ENCODE results near the gene POLD3.

POLD3 gene

DNA sequence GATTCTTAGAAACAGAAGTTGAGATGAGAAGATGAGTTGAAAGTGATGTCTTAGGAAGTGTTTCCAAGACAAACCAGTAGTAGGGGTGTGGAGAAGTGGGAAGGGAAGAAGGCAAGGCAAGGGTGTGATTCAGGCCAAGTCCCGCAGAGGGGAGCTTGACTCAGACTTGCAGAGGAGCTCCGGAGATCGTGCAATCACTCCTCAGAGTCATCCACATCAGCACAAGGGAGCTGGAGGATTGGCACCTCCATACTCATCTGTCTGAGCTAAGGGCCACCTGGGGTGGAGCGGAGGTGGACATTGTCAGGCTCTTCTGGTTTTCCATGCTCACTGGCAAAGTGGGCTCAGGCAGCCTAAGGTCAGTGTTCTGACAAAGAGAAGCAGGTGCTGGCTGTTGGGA lies 94.4 kb downstream of the POLD3 start:
- no peak overlapping the region for H3K4me3 ChIP-seq (ENCODE audit: low read depth, low read length)
- TF ChIP-seq, protein P1, sequence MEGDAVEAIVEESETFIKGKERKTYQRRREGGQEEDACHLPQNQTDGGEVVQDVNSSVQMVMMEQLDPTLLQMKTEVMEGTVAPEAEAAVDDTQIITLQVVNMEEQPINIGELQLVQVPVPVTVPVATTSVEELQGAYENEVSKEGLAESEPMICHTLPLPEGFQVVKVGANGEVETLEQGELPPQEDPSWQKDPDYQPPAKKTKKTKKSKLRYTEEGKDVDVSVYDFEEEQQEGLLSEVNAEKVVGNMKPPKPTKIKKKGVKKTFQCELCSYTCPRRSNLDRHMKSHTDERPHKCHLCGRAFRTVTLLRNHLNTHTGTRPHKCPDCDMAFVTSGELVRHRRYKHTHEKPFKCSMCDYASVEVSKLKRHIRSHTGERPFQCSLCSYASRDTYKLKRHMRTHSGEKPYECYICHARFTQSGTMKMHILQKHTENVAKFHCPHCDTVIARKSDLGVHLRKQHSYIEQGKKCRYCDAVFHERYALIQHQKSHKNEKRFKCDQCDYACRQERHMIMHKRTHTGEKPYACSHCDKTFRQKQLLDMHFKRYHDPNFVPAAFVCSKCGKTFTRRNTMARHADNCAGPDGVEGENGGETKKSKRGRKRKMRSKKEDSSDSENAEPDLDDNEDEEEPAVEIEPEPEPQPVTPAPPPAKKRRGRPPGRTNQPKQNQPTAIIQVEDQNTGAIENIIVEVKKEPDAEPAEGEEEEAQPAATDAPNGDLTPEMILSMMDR (IDR thresholded peaks at IDR 0.05; ENCODE audit: insufficient read depth, low read length, missing control alignments), result no peak
- DNase-seq (ENCODE audit: low read depth, low spot score), result no peak
- POLR2A ChIA-PET, result interaction anchor here (1.1 to 1.4 kb wide), 2 partner anchors 9 to 14 kb away, joined by 3 to 4 read pairs; no protein-coding TSS in a partner anchor
- CTCF ChIA-PET, result interaction anchor here (1.0 to 9.0 kb wide), 9 partner anchors 9 to 77 kb away, joined by 3 to 119 read pairs (median 8); no protein-coding TSS in a partner anchor

DNA sequence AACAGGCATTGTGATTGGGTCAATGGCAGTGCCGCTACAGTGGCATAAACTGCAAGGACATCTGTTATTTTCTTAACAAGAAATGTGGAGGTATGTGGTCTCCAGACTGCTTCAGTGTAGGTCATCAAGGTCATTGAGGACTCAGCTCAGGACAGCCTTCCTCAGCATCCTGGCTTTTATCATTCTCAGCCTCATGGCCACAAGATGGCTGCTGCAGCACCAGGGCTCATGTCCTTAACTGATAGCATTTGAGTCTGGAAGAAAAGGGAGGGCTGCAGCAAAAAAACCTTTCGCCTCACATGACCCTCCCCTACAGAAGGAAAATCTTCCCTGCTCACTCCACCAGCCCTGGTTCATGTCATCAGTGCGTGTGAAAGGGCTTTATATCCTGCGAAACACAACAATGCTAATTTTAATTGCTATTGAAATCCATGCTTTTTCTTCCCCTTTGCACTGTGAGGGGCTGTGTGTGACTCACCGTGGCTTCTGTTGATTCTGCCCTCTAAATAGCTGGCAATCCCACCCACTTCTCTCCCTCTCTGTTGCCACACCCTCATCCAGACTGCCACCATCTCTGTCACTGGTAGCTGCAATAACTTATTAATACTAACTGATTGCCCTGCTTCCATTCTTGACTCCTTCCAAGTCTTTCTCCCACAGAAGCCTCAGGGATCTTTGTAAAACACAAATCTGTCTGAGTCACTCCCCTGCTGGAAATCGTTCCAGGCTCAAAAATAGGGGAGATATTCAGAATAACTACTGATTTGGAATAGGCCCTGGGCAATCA lies 95.0 kb downstream of the POLD3 start:
- no peak overlapping the region for H3K4me3 ChIP-seq (ENCODE audit: low read depth, low read length)
- DNase-seq (ENCODE audit: low read depth, low spot score), result no peak
- ChIA-PET POLR2A (interaction anchor here (1.1 to 1.4 kb wide), 2 partner anchors 9 to 15 kb away, joined by 3 to 4 read pairs; no protein-coding TSS in a partner anchor), CTCF (interaction anchor here (1.1 to 9.0 kb wide), 9 partner anchors 8 to 53 kb away, joined by 3 to 119 read pairs (median 8); no protein-coding TSS in a partner anchor)
- TF ChIP-seq, protein P1 (IDR thresholded peaks at IDR 0.05; ENCODE audit: insufficient read depth, low read length, missing control alignments), result no peak

DNA sequence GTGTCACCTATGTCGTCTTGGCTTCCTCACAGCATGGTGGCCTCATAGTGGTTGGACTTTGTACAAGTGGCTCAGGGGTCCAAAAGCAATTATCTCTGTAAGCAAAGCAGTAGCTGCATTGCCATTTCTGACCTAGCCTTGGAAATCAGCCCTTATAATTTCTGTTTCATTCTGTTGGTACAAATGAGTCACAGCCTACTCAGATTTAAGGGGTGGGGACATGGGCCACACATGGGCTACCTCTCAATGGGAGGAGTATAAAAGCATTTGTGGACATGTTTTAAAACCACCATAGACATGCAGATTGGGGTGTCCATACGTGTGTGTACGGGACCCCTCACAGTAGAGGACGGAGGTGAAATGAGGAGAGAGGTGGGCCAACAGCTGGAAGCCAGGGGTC lies 97.3 kb downstream of the POLD3 start:
- no peak overlapping the region for H3K4me3 ChIP-seq (ENCODE audit: low read depth, low read length)
- CTCF ChIA-PET, result interaction anchor here (1.0 to 9.0 kb wide), 4 partner anchors 10 to 78 kb away, joined by 3 to 119 read pairs (median 4); no protein-coding TSS in a partner anchor
- TF ChIP-seq, protein P1 (IDR thresholded peaks at IDR 0.05; ENCODE audit: insufficient read depth, low read length, missing control alignments), result no peak
- DNase-seq (ENCODE audit: low read depth, low spot score), result no peak
- POLR2A ChIA-PET, result no interaction called here

DNA sequence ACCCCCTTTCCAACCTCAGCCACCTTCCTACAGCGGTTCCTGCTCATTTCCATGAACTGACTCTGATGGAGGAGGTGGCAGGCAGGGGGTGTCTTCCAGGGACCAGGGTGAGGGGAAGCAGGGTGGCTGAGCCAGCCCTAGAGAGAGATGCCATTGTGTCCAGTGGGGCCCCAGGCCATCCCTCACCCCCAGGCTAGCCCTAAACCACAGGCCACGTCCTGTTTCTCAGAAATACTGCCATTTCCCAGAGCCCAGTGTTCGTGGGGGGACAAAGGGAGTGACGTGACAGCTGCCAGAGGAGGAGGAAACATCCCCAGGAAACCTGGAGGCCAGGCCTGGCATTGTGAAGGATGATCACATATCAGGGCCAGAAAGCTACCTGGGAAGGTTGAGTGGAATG lies 99.4 kb downstream of the POLD3 start:
- DNase-seq (ENCODE audit: low read depth, low spot score), result no peak
- CTCF ChIA-PET, result interaction anchor here (1.0 to 9.0 kb wide), 2 partner anchors 9 to 35 kb away, joined by 3 to 119 read pairs; no protein-coding TSS in a partner anchor
- TF ChIP-seq, protein P1 (IDR thresholded peaks at IDR 0.05; ENCODE audit: insufficient read depth, low read length, missing control alignments), result no peak
- H3K4me3 ChIP-seq (ENCODE audit: low read depth, low read length), result no peak overlapping the region
- POLR2A ChIA-PET, result no interaction called here

Data from AG04449 (cell line).